HL-60 (cell line): ENCODE measurements around the gene MEF2C.

Experiments
- DNase-seq, 2 experiments: peaks; one replicate each; pipeline ENCODE4 v3.0.0-alpha.2; 2010 to 2020; ENCODE audit warnings: low read depth in 1 of 2, low spot score in 1 of 2
- H3K27ac ChIP-seq: fragments of 250-450 bp; sonication (Bioruptor Pico); replicated peaks from 2 replicates; pipeline ENCODE4 v1.5.1; 2020; ENCODE audit warnings: mild to moderate bottlenecking, moderate library complexity
- H3K27me3 ChIP-seq: fragments of 250-450 bp; sonication (Bioruptor Pico); 2 replicates; pipeline ENCODE4 v1.5.1; 2021; ENCODE audit warnings: mild to moderate bottlenecking, moderate library complexity; ENCODE audit not compliant: insufficient read depth, poor library complexity, severe bottlenecking
- H3K4me3 ChIP-seq: replicated peaks from 2 replicates; pipeline ENCODE4 v1.5.1; 2011; ENCODE audit warnings: mild to moderate bottlenecking, control low read depth, low read length; ENCODE audit not compliant: insufficient read depth
- GABPA ChIP-seq: IDR thresholded peaks from 2 replicates; pipeline ENCODE4 v1.6.1; 2012; ENCODE audit warnings: low read depth
- POLR2AphosphoS5 ChIP-seq: IDR thresholded peaks from 2 replicates; pipeline ENCODE4 v1.6.1; 2012; ENCODE audit warnings: low read depth
- REST ChIP-seq: IDR thresholded peaks from 2 replicates; pipeline ENCODE4 v1.6.1; 2012; ENCODE audit warnings: low read depth; ENCODE audit not compliant: insufficient replicate concordance
- SPI1 ChIP-seq: IDR thresholded peaks from 2 replicates; pipeline ENCODE4 v1.6.1; 2012; ENCODE audit warnings: low read depth, mild to moderate bottlenecking, borderline replicate concordance
- TF ChIP-seq, protein P1 (sequence below): IDR thresholded peaks from one replicate; pipeline ENCODE4 v1.5.1; 2011; ENCODE audit warnings: low read length, control low read depth, inconsistent platforms; ENCODE audit not compliant: insufficient read depth

MEF2C gene

GRCh38 chr5:88876714-88877113 is 6.3 kb downstream of the MEF2C start:
- Histone ChIP-seq H3K4me3 (no peak overlapping the region), H3K27ac (no peak overlapping the region), H3K27me3 (no peaks in the 10 kb centered on the region)
- DNase-seq, result no peak
- no peak for TF ChIP-seq POLR2AphosphoS5
- TF ChIP-seq, protein P1, sequence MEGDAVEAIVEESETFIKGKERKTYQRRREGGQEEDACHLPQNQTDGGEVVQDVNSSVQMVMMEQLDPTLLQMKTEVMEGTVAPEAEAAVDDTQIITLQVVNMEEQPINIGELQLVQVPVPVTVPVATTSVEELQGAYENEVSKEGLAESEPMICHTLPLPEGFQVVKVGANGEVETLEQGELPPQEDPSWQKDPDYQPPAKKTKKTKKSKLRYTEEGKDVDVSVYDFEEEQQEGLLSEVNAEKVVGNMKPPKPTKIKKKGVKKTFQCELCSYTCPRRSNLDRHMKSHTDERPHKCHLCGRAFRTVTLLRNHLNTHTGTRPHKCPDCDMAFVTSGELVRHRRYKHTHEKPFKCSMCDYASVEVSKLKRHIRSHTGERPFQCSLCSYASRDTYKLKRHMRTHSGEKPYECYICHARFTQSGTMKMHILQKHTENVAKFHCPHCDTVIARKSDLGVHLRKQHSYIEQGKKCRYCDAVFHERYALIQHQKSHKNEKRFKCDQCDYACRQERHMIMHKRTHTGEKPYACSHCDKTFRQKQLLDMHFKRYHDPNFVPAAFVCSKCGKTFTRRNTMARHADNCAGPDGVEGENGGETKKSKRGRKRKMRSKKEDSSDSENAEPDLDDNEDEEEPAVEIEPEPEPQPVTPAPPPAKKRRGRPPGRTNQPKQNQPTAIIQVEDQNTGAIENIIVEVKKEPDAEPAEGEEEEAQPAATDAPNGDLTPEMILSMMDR, result no peak

GRCh38 chr5:88875341-88876234 is 7.4 kb downstream of the MEF2C start:
- no peak overlapping the region for H3K27ac ChIP-seq
- no peak overlapping the region for H3K4me3 ChIP-seq
- TF ChIP-seq GABPA (no peak), POLR2AphosphoS5 (no peak), REST (no peak), SPI1 (no peak)
- TF ChIP-seq, protein P1, result no peak
- no peaks in the 10 kb centered on the region for H3K27me3 ChIP-seq
- no peak for DNase-seq

- DNase-seq, result no peak
- H3K4me3 ChIP-seq, result no peak overlapping the region
- TF ChIP-seq GABPA (no peak), REST (no peak), SPI1 (no peak), POLR2AphosphoS5 (no peak)
- TF ChIP-seq, protein P1, result no peak
- H3K27me3 ChIP-seq, result no peaks in the 10 kb centered on the region
- H3K27ac ChIP-seq, result no peak overlapping the region
Observed at GRCh38 chr5:88873447-88873846, 9.5 kb downstream of the MEF2C start.

DNA sequence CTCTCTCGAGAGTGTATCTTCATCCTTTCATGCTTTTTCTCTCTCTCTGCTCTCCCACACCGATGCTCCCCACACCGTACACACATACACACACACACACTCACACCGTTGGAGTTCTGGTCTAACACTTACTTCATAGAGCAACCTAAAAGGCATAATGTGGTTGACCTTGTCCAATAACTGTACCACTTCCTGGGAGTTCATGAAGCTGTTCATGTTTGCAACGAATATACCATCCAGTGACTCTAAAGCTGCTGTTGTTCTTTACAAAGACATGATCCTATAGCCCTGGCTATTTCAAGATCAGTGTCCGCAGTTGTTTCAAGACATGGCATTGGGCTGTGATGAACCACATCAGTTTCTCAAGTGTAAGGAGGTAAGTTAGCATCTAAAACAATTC is 10.0 kb downstream of the MEF2C start:
- H3K27me3 ChIP-seq, result no peaks in the 10 kb centered on the region
- H3K27ac ChIP-seq, result no peak overlapping the region
- no peak overlapping the region for H3K4me3 ChIP-seq
- TF ChIP-seq, protein P1, result no peak
- TF ChIP-seq REST, result no peak
- no peak for TF ChIP-seq POLR2AphosphoS5
- no peak for TF ChIP-seq GABPA
- no peak for TF ChIP-seq SPI1
- DNase-seq, result no peak
